H4 (cell line): ENCODE results near the gene ANKLE2. TPM values are rescaled to one million over a fixed set of nuclear protein-coding genes. Genes with fewer than 3 reads are reported as not detected.
"Not testable (repeated sequence)": the region's sequence is repeated elsewhere in the genome, so short reads cannot be mapped to it uniquely, and the experiment has no call there.

Source experiments
- DNase-seq: peaks from one replicate; pipeline ENCODE4 v3.0.0-alpha.2; 2015; ENCODE audit warnings: low spot score
- total RNA-seq: library from RNA; depleted of rRNA; stranded (reverse); fragments of >200 nt; shearing (Covaris generic); gene quantifications from 2 replicates; pipeline ENCODE4 v1.2.3, GENCODE V29; 2014; rRNA removed

ANKLE2 gene
- total RNA-seq, result 21.9 and 26.8 TPM in 2 replicates

DNA sequence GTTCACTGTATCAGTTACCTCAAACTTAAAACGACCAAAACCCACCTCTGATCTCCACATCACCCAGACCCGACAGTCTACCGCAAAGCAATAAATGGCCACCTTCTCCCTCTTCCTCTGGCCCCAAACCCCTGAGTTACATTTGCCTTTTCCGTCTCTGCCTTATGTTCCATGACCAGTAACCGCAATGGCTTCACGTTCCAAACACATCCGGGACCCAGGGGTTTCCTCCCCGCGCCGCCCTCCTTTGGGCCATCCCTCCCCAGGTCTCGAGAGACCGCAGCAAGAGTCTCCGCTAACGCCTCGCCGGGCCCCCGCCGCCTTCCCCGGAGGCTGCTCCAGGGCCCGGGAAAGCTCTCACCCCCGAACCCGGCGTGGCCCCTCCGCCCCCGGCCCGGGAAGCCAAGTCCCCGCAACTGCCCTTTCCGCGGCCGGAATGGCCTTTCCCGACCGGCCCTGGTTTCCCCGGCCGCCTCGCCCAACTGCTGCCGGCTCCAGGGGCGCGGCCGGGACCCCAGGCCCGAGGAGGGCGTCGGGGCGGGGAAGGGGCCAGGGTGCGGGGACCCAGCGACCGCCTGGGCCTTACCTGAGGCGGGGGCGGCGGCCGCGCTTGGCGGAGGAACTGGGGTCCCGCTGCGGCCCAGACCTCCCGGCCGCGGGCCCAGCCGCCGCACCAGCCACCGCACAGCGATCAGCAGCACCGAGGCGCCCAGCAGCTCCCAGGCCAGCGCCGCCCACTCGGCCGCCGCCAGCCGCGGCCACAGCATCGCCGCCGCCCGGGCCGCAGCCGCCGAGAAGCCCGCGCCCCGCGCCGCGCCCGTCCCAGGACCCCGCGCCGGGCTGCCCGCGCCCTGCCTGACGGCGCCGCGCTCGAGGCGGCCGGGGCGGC is at the start of gene ANKLE2:
ANKLE2 (minus strand) TSS at position 801 of the 889 bp plus-strand sequence; CDS start at position 767, 34 bp downstream.
- peak; percentile 44 for DNase-seq

DNA sequence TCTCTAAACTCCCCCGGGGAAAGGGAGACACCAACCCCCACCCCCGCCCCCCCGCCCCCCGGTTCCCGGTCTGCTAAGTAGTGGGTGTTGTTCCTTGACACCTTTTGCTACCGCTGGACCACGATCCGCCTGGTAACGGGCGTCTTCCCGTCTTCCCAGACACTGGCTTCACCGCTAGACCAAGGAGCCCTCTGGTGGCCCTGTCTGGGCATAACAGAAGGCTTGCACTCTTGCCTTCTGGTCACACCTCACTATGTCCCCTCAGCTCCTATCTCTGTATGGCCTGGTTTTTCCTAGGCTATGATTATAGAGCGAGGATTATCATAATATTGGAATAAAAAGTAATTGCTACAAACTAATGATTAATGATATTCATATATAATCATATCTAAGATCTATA is 47.8 kb upstream of the ANKLE2 start:
- not testable (repeated sequence) for DNase-seq

DNA sequence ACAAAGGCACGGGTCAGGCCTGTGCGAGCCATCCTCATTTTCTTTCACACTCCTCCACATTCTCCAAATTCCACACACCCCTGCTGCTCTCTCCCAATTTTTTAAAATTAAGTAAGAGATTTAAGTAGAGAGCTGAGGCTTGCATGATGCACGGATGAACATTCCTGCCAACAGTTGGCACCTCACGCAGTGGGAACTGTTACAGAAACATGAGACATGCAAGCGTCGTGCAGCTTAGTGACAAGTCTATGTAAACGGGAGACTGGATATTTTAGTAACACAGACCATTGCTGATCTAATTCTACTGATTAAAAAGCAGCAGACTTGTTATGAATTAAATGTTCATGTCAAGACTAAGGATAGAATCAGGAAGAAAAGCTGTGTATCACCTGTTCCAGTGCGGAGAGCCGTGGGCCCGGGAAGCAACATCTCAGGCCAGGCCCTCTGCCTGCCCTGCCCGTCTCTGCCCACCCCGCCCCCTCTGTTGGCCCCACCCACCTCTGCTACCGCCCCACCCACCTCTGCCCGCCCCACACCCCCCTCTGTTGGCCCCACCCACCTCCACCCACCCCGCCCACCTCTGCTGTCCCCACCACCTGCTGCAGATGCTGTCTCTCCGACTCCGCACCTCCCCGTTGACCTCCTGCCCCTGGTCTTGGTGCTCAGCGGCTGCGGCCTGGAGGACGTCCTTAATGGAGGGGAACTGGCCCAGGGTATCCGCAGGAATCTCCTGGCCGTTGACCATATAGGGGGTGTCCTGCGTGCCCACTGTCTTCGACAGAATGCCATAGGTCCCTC is 45.9 kb upstream of the ANKLE2 start:
- DNase-seq, result no peak

DNA sequence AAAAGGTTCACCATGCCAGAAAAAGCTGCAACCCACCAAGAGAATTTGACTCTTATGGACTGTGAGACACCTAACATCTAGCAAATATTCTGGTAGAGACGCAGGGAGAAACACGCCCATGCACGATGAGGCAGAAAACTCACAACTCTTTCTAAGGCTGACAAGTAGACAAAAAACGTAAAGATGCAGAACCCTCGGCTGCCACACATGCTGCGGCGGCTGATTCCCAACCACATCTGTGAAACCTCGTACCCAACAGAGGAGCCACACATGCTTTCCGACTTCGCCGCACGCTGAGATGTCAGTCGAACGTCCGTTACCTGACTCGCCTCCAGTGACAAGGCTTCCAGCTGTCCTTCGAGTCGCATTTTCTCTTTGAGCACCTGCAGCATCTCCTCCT is 45.2 kb upstream of the ANKLE2 start:
- no peak for DNase-seq

DNA sequence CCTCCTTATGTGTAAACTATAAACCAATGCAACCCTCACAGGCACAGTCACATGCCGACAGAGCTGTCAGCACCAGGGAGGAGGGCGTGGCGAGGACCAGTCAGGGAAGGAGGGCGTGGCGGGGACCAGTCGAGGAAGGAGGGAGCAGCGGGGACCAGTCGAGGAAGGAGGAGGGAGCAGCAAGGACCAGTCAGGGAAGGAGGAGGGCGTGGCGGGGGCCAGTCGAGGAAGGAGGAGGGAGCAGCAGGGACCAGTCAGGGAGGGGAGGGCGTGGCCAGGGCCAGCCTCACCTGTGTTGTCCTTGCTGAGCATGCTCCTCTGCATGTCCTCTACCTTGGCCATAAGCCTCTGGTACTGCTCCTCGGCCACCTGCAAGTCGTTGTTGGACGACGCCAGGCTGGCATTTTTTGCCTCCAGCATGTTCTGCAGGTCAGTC is 42.8 kb upstream of the ANKLE2 start:
- DNase-seq, result no peak

DNA sequence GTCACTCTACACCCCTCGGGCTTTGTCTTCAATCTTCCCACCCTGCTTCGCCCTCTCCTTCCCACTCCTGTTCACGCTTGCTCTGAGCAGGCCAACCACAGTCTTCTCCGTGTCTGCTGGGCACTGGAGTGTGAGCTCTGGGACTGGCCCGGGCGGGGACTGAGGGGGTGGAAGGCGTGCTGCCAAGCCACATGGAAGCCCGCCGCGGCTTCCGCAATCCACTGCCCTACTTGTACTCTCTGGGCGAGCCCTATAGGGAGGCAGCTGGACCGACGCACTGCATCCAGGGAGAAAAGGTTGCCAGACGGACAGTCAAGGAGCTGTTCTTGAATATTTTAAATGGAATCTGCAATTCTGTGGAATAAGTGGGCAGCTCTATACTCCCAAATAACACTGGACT is 42.3 kb upstream of the ANKLE2 start:
- no peak for DNase-seq

DNA sequence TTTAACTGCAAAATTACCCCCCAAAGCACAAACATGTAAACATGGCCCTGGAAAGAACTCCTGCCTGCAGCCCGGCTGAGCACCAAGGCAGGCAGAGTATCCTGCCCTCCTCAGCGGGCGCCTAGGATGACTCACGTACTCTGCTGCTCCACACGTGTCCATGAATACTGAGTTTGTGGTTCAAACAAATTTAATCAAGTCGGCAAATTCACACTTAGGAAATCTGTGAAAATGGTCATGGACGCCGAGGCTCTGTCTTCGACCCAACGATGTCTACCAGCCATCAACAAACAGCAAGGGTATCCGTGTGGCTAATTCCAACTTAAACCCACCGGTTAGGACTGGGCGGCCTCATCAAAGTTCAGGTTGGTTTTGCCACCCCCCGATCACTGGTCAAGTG is 41.5 kb upstream of the ANKLE2 start:
- DNase-seq, result no peak

DNA sequence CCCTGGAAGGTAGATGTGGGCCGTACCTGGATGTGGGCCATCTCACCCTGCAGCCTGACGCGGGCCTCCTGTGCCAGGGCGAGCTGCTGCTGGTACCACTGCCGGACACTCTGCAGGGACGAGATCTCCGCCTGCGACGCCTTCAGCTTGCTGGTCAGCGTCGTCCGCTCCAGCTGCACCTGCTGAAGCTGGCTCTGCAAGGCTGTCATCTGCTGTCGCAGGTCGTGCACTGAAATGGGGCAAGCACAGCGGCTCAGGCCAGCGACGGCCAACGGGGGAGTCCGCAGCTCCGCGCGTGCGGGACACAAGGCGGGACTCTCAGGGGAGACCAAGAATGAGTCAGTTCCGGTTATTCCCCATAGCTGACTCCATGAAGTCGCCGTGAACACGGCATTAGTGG is 40.1 kb upstream of the ANKLE2 start:
- no peak for DNase-seq

DNA sequence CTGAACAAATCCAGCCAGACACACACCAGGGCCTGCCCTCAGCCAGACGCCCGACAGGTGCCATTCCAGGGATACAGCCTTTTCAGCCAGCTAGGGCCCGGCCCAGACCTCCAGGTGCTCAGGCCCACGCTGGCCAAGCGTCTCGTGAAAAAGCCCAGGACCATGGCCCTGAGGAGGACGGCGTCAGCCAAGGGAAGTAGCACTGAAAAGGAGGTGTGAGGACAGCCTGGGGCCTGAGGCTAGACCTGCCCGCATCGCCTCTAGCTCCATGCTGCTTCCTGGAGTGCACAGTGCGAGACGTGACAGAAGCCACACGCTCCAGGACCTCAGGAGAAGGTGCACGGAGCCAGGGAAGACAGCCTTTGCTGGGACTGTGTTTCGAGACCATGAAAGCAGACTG is 37.2 kb upstream of the ANKLE2 start:
- DNase-seq, result no peak

DNA sequence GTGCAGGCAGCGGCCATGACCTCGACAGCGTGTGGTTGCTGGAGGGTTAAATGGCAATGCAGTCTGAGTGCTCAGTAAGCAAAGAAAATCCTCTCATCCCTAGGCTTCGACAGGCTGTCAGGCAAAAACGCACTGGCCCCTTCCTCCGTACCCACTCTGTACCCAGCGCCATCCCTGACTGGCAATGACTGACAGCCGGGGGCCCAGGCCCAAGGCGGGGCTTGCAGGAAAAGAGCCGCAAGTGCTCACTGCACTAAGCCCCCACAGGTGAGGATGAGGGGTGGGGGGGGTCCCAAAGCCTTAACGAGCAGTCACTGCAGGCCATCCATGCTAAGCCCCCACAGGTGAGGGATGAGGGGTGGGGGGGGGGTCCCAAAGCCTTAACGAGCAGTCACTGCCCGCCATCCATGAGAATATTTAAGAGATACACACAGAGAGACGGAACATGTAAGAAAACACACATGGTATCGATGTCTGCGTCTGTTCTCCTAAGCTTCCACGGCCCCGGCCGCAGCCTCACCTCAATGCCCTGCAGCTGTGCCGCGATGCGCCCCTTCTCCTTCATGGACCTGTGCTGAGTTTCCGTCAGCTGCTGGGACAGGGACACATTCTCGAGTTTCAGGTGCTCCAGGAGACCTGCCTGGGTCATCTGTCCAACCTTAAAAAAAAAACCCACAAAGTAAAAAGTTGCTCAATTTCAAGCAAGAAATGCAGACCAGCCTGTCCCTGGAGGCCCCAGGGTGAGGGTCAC is 36.4 kb upstream of the ANKLE2 start:
- no peak for DNase-seq

DNA sequence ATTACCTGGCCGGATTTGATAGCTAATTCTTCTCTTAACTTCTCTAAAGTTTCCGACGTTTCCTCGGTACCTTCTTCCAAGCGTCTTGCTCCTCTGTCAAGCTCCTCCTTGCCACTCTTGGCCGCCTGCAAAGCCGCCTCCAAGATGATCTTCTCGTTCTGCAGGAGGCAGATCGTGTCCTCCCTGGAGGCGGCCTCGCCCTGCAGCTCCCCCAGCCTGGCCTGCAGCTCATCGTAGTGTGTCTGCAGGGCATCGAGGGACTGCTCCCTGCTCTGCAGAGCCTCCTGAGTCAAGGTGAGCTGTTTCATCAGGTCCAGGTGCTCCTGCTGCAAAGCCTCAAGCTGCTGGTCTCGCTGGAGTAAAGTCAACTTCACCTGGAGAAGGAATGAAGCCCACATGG is 34.2 kb upstream of the ANKLE2 start:
- DNase-seq, result no peak

DNA sequence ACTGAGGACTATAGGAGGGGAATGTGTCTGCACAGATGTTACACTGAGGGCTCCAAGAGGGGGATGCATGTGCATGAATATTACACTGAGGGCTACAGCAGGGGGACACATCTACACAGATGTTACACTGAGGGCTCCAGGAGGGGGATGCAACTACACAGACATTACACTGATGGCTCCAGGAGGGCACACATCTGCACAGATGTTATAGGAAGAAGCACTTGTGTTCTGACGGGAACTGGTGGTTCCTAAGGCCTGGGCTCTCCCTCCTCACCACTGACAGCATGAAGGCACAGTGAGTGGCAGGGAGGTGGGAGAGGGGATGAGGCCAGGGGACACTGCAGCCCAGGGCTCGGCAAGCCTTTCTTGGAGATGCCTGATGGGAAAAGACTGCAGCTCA is 30.3 kb upstream of the ANKLE2 start:
- not testable (repeated sequence) for DNase-seq

DNA sequence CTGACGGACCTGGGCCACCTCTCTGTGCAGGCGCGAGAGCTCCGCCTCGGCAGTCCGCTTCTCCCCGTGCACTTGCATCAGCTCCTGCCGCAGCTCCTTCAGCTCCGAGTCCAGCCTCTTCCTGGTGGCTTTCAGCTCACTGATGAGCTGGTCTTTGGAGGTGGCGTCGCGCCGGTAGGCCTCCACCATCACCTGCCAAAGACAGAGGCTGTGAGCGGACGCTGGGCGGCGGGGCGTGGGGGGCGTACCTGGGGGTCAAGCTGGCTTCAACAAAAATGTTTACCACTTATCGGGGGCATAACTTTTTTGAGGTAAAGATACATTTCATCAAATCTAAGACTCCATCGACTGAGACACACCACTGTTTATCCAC is 27.5 kb upstream of the ANKLE2 start:
- DNase-seq, result no peak

DNA sequence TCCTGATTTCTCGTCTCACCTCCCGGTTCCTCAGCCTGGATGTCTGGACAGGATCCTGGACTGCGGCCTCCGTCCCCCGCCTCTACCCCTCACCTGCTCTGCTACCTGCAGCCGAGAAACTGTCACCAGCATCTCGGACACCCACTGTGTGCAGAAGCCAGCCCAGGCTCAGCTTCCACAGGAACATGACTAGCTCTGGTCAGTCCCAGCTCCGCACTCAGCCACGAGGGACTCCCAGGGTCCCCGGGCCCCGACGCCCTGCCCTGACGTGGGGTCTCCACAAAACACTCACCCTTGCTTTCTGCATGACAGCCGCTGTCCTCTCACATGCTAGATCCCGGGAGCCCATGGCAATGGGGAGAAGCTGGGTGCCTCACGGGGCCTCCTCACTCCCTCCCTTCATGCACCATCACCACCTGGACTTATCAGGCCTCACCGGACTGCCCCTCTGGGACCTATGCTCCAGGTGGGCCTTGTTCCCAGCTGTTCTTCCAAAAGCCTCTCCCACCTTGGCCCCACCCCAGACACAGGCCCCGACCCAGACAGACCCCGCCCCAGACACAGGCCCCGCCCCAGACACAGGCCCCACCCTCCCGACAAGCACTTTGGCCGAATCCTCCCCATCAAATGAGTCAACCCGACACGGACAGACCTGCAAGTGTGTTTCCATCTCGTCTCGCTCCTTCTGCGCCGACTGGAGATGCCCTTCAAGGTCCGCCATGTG is 26.9 kb upstream of the ANKLE2 start:
- DNase-seq, result no peak

DNA sequence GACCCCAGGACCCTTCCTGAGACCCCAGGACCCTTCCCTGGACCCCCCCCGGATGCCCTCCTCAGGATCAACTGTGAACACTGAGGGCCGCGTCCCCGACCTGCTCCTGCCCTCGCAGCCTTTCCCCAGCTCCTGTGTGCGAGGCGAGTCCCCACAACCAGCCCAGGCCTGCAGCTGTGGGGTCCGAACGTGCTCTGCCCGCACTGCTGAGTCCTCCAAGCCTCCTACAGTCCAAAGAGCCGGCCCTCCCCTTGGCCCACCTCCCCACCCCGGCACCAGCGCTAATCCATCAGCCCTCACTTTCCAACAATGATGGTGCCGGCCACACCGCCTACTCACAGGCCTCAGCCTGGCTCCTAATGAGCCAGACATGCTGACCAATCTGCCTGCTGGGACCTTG is 26.2 kb upstream of the ANKLE2 start:
- no peak for DNase-seq

DNA sequence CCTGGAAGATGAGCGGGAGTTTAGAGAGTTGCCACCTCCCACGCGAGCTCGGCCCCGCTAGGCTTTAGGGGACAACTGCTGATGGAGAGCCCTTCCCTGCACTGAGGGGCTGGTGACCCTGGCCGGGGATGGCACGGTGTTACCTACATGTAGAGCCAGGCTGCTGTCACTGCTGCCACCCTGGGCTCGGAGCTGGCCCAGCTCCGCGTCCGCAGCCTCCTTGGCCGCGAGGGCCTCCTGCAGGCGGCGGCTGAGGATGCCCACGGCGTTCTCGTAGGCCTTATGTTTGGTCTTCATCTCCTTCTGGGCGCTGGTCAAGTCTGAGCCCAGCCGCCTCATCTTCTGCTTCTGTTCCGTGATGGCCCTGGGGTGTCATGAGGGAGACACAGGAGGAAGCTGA is 24.6 kb upstream of the ANKLE2 start:
- no peak for DNase-seq

DNA sequence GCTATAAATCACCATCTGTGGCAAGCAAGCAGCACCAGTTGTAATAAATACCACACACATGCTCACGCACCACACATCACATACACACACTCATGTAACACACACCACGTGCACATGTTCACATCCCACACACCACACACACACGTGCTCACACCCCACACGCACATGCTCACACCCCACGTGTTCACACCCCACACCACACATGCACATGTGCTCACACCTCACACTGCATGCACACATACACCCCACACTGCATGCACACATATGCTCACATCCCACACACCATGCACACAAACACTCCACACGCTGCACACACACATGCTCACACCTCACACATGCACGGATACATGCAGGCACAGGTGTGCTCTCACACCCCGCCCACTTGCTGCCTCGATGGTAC is 22.9 kb upstream of the ANKLE2 start:
- DNase-seq, result no peak

DNA sequence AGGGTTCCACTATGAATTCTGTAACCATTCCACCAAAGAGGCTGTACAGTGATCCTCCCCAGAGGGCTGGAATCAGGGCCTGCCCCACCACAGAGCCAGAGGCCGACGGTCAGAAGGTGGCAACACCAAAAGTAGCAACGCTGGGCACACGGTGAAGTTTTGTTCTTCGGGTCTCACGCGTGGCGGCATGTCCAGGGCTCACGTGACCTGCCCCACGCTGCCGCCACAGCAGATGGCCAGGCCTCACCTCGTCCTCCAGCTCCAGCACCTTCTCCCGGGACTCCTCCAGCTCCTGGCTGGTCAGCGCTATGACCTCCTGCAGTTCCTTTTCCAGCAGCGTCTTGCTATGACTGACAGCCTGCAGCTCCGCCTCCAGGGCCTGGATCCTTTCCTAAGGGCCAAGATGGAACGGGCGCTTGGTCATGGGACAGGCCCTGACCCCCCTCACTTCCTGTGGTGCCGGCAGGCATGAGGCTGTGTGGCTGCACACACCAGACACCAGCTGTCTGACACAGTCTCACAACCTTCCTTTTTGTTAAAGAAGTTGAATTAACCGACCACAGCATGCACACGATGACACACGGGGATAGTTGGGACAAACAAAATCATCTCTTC is 22.4 kb upstream of the ANKLE2 start:
- no peak for DNase-seq

DNA sequence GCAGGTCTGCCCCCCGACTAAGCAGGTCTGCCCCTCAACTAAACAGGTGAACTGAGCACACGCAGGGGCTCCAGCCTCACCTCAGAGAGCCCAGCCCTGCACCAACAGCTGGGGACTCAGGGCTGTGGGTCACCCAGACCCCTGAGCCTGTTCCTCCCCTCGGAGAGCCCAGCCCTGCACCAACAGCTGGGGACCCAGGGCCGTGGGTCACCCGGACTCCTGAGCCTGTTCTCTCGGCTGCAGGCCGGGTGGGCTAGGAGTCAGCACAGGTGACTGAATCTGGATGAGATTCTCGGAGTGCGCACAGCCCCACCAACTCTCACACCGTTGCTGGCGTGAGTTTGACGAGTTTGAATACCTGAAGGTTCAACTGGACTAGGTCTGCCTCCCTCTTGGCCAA is 20.3 kb upstream of the ANKLE2 start:
- DNase-seq, result no peak

DNA sequence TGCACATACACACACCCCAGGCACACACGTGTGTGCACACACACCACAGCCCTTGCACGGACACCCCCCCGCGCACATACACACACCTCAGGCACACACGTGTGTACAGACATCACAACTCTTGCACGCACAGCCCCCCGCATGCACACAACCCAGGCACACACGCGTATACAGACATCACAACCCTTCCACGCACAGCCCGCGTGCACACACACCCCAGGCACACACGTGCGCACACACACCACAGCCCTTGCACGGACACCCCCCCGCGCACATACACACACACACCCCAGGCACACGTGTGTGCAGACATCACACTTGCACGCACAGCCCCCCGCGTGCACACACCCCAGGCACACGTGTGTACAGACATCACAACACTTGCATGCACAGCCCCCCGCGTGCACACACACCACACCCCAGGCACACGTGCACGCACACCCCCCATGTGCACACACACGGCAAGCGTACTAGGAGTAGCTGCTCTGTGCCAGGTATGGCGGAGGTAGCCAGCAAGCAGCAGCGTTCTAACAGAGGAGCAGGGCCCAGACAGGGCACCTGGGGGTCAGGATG is 18.2 kb upstream of the ANKLE2 start:
- DNase-seq, result no peak

DNA sequence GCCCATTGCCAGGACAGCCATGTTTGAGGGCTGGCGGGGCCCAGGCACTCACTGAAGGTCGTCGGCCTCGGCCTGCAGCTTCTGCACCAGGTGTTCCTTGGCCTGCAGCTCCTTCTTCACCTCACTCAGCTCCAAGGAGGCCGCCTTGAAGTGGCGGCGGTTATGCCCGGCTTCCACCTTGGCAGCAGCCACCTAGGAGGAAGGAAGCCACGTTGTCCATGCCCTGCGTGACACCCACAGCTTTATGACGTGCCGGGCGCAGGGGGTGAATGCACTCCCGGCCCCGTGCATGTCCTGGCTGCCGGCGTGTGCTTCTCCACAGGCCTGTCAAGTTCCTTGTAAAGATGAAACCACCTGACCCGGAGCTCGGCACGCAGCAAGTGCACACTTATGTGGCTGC is 16.0 kb upstream of the ANKLE2 start:
- no peak for DNase-seq
